Activated CD4-positive, alpha-beta T cell treated with anti-CD3 and anti-CD28 coated beads, Interleukin-2, amount 50 U/mL, for 1 hour (primary cell): ENCODE measurements around the gene CDCP2.
"Not testable (repeated sequence)": the region's sequence is repeated elsewhere in the genome, so short reads cannot be mapped to it uniquely, and the experiment has no call there.

ENCODE experiments used
- DNase-seq: peaks from one replicate; pipeline ENCODE4 v3.0.0-alpha.2; 2020

Gene CDCP2

DNA sequence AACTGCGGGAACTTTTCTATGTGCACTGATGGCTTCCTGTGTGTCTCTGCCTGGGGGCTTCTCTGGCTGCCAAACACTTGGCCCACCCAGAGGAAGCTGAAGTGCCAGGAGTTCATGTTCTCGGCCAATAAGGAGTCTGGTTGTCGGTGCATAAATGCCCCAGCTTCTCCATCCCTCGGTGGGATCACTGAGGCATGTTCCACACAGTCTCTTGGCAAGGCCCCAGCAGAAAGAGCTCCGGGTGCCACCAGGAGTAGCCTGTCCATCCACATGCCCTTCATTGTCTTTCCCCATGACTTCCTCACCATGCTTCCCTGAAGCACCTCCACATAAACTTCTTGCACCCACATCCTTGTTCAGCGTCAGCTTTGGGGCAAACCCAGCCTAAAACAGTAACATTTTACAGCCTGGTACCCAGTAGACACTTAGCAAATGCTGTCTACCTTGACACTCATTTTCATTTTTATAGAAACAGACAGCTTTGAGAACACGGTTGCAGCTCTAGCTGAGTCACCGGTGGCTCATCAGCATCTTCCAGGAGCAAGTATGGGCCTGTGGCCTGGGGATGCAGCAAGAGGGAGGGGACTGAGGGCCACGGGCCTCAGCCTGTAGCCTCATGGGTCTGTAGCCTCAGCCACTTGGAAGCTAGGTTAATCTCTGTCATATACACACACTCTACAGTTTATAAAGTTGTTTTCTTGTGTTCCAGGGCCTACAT, 14.8 kb upstream of the CDCP2 start:
- DNase-seq, result no peak

- not testable (repeated sequence) for DNase-seq
These were observed 13.6 kb upstream of the CDCP2 start for GRCh38 chr1:54166357-54166756.

DNA sequence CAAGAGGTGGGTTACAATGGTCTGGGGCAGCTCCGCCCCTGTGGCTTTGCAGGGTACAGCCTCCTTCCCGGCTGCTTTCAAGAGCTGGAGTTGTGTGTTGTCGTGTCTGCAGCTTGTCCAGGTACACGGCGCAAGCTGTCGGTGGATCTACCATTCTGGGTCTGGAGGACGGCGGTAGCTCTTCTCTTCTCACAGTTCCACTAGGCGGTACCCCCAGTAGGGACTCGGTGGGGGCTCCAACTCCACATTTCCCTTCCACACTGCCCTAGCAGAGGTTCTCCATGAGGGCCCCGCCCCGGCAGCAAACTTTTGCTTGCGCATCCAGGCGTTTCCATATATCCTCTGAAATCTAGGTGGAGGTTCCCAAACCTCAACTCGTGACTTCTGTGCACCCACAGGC, 12.3 kb upstream of the CDCP2 start:
- no peak for DNase-seq

DNA sequence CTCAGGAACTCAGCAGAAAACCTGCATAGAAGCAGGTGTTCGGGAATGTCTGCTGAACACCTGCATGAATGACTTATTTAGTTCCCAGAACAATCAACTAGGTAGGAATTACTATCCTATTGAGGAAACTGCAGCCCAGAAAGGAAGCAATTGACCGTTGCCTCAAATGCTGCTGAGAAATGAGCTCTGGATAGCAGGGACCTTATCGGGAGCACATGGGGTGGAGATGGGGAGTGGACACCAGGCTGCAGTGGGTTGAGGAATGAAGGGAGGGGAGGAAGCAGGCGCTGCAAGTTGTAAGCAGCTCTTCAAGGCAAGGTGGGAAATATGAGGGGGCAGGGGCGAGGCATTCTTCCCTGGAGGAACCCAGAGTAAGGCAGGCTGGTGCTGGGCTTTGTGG, 10.8 kb upstream of the CDCP2 start:
- DNase-seq, result no peak

DNA sequence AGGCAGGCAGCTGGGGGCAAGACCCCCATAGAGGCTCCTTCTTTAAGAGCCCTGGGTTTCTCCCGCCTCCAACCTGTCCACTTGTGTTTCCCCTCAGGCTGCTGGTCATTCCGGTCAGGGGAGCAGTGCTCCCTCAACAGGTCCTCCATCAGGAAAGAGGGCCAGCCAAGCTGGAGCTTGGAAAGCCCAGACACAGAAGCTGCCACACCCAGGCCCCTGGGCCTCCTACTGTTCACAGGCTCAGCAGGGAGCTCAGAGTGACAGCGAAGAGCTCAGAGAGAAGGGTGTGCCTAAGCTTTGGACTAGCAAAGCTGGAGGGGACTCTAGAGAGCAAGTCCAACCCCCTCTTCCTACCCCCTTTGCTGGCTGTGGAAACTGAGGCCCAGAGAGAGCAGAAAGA, 10.3 kb upstream of the CDCP2 start:
- no peak for DNase-seq

DNA sequence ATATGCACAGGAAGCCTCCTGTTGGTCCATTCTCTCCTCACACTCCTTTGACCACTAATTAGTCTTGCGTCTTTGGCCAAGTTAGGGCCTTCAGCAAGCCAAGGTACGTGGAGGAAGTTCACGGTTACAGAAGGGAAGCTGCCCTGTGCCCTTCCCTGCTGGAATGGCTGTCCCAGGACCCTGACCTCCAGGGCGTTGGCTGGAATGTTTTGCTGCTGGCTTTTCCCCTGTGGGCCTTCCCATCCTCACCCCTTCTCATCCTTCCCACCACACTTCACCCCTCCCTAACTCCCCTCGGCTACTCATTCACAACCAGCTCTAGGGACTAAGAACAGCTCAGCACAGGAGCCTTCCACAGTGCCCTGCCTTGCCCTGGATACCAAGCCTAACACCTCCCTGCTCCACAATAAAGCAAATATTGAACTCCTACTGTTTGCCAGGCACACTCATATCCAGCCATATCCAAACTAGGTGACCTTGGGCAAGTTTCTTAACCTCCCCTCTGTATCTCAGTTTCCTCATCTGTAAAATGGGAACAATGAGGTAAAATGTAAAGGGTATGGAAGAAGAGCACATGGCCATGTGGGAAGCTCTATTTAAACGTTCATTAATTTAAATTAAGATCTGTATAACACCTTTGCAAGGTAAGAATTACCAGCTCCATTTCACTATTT, 8.8 kb upstream of the CDCP2 start:
- DNase-seq, result no peak

GRCh38 chr1:54160351-54160750, 7.6 kb upstream of the CDCP2 start:
- no peak for DNase-seq

- DNase-seq, result no peak
These were observed 7.0 kb upstream of the CDCP2 start for GRCh38 chr1:54159733-54160316.

DNA sequence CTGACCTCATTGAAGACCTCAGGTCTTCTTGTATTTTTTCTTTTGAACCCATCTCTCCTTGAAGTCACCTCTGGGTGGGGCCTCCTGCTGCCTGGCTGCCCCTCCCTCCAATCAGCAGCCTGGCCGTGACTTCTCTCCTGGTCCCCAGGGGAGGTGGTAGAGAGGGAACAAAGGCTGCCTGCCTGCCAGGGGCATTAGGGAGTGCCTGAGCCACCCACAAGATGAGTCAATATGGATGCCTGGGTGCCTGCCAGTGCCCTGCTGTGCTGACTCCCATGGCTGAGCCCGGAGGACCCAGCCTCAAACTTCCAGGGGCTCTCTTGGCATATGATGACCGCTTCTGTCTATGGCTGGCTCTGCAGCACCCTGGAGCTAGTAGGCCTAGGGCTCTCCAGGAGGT, 5.3 kb upstream of the CDCP2 start:
- no peak for DNase-seq

DNA sequence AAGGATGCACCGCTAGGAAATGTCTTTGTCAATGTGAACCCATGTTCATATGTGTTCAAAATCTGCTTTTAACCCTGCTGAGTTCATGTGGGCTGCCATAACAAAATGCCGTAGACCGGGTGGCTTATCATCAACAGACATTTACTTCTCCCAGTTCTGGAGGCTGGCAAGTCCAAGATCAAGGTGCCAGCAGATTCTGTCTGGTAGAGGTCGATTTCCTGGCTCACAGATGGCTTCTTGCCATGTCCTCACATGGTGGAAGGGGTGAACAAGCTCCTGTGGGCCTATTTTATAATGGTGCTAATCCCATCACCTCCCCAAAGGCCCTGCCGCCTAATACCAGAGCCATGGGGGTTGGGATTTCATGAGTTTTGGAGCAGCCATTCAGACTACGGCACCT, 4.6 kb upstream of the CDCP2 start:
- DNase-seq, result no peak

GRCh38 chr1:54156986-54157385, 4.2 kb upstream of the CDCP2 start:
- no peak for DNase-seq

GRCh38 chr1:54156201-54156600, 3.4 kb upstream of the CDCP2 start:
- DNase-seq, result no peak

- no peak for DNase-seq
These were observed 987 bp upstream of the CDCP2 start for GRCh38 chr1:54153535-54154439.

- DNase-seq, result no peak
These were observed 1.8 kb downstream of the CDCP2 start for GRCh38 chr1:54151013-54151412.

GRCh38 chr1:54149734-54150133, 3.1 kb downstream of the CDCP2 start:
- DNase-seq, result no peak

GRCh38 chr1:54144366-54144765, 8.4 kb downstream of the CDCP2 start:
- DNase-seq, result no peak

- no peak for DNase-seq
These were observed 10.5 kb downstream of the CDCP2 start for GRCh38 chr1:54142146-54142900.

GRCh38 chr1:54139711-54140110, 13.1 kb downstream of the CDCP2 start:
- no peak for DNase-seq

DNA sequence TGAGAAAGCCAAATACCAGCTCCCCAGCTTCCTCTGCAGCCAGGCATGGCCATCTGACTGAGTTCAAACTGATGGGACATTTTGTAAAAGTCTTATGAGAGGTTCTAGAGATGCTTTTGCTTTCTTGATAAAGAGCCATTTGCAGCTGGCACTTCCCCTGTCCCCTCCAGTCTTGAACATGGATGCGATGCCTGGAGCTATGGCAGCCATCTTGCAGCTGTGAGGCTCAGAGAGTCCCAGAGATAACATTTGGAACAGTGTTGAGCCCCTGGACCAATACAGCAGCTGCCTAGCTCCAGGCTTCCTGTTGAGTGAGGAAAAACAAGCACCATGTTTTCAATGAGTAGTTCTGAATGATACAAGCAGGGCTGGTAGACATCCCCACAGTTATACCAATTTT, 13.8 kb downstream of the CDCP2 start:
- no peak for DNase-seq

GRCh38 chr1:54137534-54138061, 15.2 kb downstream of the CDCP2 start:
- DNase-seq, result no peak

- DNase-seq, result no peak
These were observed 15.8 kb downstream of the CDCP2 start for GRCh38 chr1:54136963-54137533.
